Measurements from ENCODE around the gene RAET1L. TPM values are rescaled to one million over a fixed set of nuclear protein-coding genes. Genes with fewer than 3 reads are reported as not detected.
"Not testable (repeated sequence)": the region's sequence is repeated elsewhere in the genome, so short reads cannot be mapped to it uniquely, and the experiment has no call there.

The RAET1L gene
- total and polyA plus RNA-seq, 2 experiments from 2014 or later, result not detected

GRCh38 chr6:149995235-149995750 lies 30.0 kb downstream of the RAET1L start:
- no peak for TF ChIP-seq EZH2phosphoT487 (IDR thresholded peaks at IDR 0.05; ENCODE audit: insufficient read depth, low read depth)
- TF ChIP-seq EZH2 (IDR thresholded peaks at IDR 0.05; ENCODE audit: insufficient read depth, poor library complexity, severe bottlenecking), result no peak
- H3K4me3 ChIP-seq, result no peak overlapping the region
- DNase-seq, result no peak
- H3K4me1 ChIP-seq (ENCODE audit: insufficient read depth), result no peaks in the 10 kb centered on the region
- H3K27ac ChIP-seq, result no peak overlapping the region
- no peaks in the 10 kb centered on the region for H3K9me2 ChIP-seq (ENCODE audit: insufficient read depth)
- no peaks in the 10 kb centered on the region for H3K9me3 ChIP-seq (ENCODE audit: low read depth)
- H2AFZ ChIP-seq, result no peak overlapping the region
- no peak overlapping the region for H3K9ac ChIP-seq
- no peaks in the 10 kb centered on the region for H3K36me3 ChIP-seq (ENCODE audit: low read depth)
- 40 to 43% methylated on average over 6 of the region's 6 CpGs for WGBS, 2 experiments (ENCODE audit: low coverage in 1 of 2, low lambda C conversion rate in 2 of 2, missing lambda C conversion rate in 2 of 2)
- no peaks in the 10 kb centered on the region for H3F3A ChIP-seq (ENCODE audit: insufficient read depth)
- H3K79me2 ChIP-seq (ENCODE audit: insufficient read depth), result no peaks in the 10 kb centered on the region
- in situ Hi-C loops (cut with MboI), result no loop called here
- no peaks in the 10 kb centered on the region for H4K20me1 ChIP-seq (ENCODE audit: insufficient read depth)
- H3K27me3 ChIP-seq (replicated peaks; ENCODE audit: insufficient read depth), result peaks cover 66% of the 10 kb centered on the region
- H3K4me2 ChIP-seq (ENCODE audit: unreplicated experiment), result no peak overlapping the region

- Histone ChIP-seq H3K9me3 (ENCODE audit: low read depth) (no peaks in the 10 kb centered on the region), H2AFZ (no peak overlapping the region), H3F3A (ENCODE audit: insufficient read depth) (no peaks in the 10 kb centered on the region), H4K20me1 (ENCODE audit: insufficient read depth) (no peaks in the 10 kb centered on the region), H3K36me3 (ENCODE audit: low read depth) (no peaks in the 10 kb centered on the region), H3K4me2 (ENCODE audit: unreplicated experiment) (no peak overlapping the region), H3K9ac (no peak overlapping the region), H3K4me1 (ENCODE audit: insufficient read depth) (no peaks in the 10 kb centered on the region), H3K27ac (no peak overlapping the region), H3K9me2 (ENCODE audit: insufficient read depth) (no peaks in the 10 kb centered on the region), H3K79me2 (ENCODE audit: insufficient read depth) (no peaks in the 10 kb centered on the region), H3K4me3 (no peak overlapping the region), H3K27me3 (replicated peaks; ENCODE audit: insufficient read depth) (peaks cover 84% of the 10 kb centered on the region)
- TF ChIP-seq EZH2phosphoT487 (IDR thresholded peaks at IDR 0.05; ENCODE audit: insufficient read depth, low read depth) (no peak), EZH2 (IDR thresholded peaks at IDR 0.05; ENCODE audit: insufficient read depth, poor library complexity, severe bottlenecking) (no peak)
- in situ Hi-C loops (cut with MboI), result no loop called here
- DNase-seq, result no peak
- 30 to 37% methylated on average over 4 of the region's 4 CpGs for WGBS, 2 experiments (ENCODE audit: low coverage in 1 of 2, low lambda C conversion rate in 2 of 2, missing lambda C conversion rate in 2 of 2)
These were observed 33.5 kb downstream of the RAET1L start for GRCh38 chr6:149991838-149992237.

- DNase-seq; H3K79me2 ChIP-seq (ENCODE audit: insufficient read depth); H3K36me3 ChIP-seq (ENCODE audit: low read depth); H3K4me1 ChIP-seq (ENCODE audit: insufficient read depth); H3K9ac ChIP-seq; H3K27ac ChIP-seq; H3K4me3 ChIP-seq; in situ Hi-C loops (cut with MboI); H3K4me2 ChIP-seq (ENCODE audit: unreplicated experiment); H2AFZ ChIP-seq; H3K9me3 ChIP-seq (ENCODE audit: low read depth); H4K20me1 ChIP-seq (ENCODE audit: insufficient read depth); H3K9me2 ChIP-seq (ENCODE audit: insufficient read depth); H3F3A ChIP-seq (ENCODE audit: insufficient read depth): not testable (repeated sequence)
- peaks cover 85% of the 10 kb centered on the region for H3K27me3 ChIP-seq (replicated peaks; ENCODE audit: insufficient read depth)
- WGBS, 2 experiments (ENCODE audit: low coverage in 1 of 2, low lambda C conversion rate in 2 of 2, missing lambda C conversion rate in 2 of 2), result 0 to 3% methylated on average over 6 to 7 of the region's 7 CpGs
These were observed 33.9 kb downstream of the RAET1L start for GRCh38 chr6:149991472-149991795.

GRCh38 chr6:149990661-149991471 lies 34.5 kb downstream of the RAET1L start:
- no peaks in the 10 kb centered on the region for H3K36me3 ChIP-seq (ENCODE audit: low read depth)
- TF ChIP-seq EZH2 (IDR thresholded peaks at IDR 0.05; ENCODE audit: insufficient read depth, poor library complexity, severe bottlenecking), result peak; percentile 95
- TF ChIP-seq EZH2phosphoT487 (IDR thresholded peaks at IDR 0.05; ENCODE audit: insufficient read depth, low read depth), result peak; percentile 70

More at GRCh38 chr6:149990661-149991471, 34.5 kb downstream of the RAET1L start:
- 3 to 4% methylated on average over 49 of the region's 49 CpGs for WGBS, 2 experiments (ENCODE audit: low coverage in 1 of 2, low lambda C conversion rate in 2 of 2, missing lambda C conversion rate in 2 of 2)
- H3K79me2 ChIP-seq (ENCODE audit: insufficient read depth), result no peaks in the 10 kb centered on the region
- peak overlapping the region; percentile 45 for H3K4me3 ChIP-seq
- peak; percentile 32 for DNase-seq
- H3K9me3 ChIP-seq (ENCODE audit: low read depth), result no peaks in the 10 kb centered on the region
- H3K4me2 ChIP-seq (ENCODE audit: unreplicated experiment), result peak overlapping the region; percentile 65
- H2AFZ ChIP-seq, result peak overlapping the region; percentile 56
- no peak overlapping the region for H3K9ac ChIP-seq
- H3K9me2 ChIP-seq (ENCODE audit: insufficient read depth), result no peaks in the 10 kb centered on the region
- H3K4me1 ChIP-seq (ENCODE audit: insufficient read depth), result no peaks in the 10 kb centered on the region
- in situ Hi-C loops (cut with MboI), result no loop called here
- no peaks in the 10 kb centered on the region for H3F3A ChIP-seq (ENCODE audit: insufficient read depth)
- no peak overlapping the region for H3K27ac ChIP-seq
- peaks cover 90% of the 10 kb centered on the region for H3K27me3 ChIP-seq (replicated peaks; ENCODE audit: insufficient read depth)
- H4K20me1 ChIP-seq (ENCODE audit: insufficient read depth), result no peaks in the 10 kb centered on the region

Data from GM23248 (cell line).